GM21390 (cell line): ENCODE results near the gene SDK2.

Experiments used
- ATAC-seq: cut with Tn5 transposase; IDR thresholded peaks from one replicate; pipeline ENCODE4 v1.9.1; 2021; ENCODE audit not compliant: unreplicated experiment

Gene SDK2

GRCh38 chr17:73634629-73635028 is 9.6 kb downstream of the SDK2 start:
- ATAC-seq, result no peak

- ATAC-seq, result no peak
Measured at GRCh38 chr17:73633736-73634135, 10.5 kb downstream of the SDK2 start.

- no peak for ATAC-seq
Measured at GRCh38 chr17:73632513-73632912, 11.7 kb downstream of the SDK2 start.

GRCh38 chr17:73630965-73631595 is 13.2 kb downstream of the SDK2 start:
- ATAC-seq, result no peak

- no peak for ATAC-seq
Measured at GRCh38 chr17:73630531-73630930, 13.7 kb downstream of the SDK2 start.

- no peak for ATAC-seq
Measured at GRCh38 chr17:73628642-73629552, 15.3 kb downstream of the SDK2 start.

GRCh38 chr17:73625991-73626673 is 18.1 kb downstream of the SDK2 start:
- ATAC-seq, result no peak

- no peak for ATAC-seq
Measured at GRCh38 chr17:73625006-73625405, 19.2 kb downstream of the SDK2 start.

- ATAC-seq, result no peak
Measured at GRCh38 chr17:73624496-73624988, 19.7 kb downstream of the SDK2 start.

GRCh38 chr17:73623818-73624217 is 20.4 kb downstream of the SDK2 start:
- no peak for ATAC-seq

- ATAC-seq, result no peak
Measured at GRCh38 chr17:73623247-73623646, 21.0 kb downstream of the SDK2 start.

- ATAC-seq, result no peak
Measured at GRCh38 chr17:73622381-73622780, 21.9 kb downstream of the SDK2 start.

GRCh38 chr17:73621685-73622084 is 22.6 kb downstream of the SDK2 start:
- no peak for ATAC-seq

GRCh38 chr17:73620414-73620813 is 23.8 kb downstream of the SDK2 start:
- no peak for ATAC-seq

GRCh38 chr17:73617501-73617900 is 26.7 kb downstream of the SDK2 start:
- ATAC-seq, result no peak

GRCh38 chr17:73616873-73617404 is 27.3 kb downstream of the SDK2 start:
- no peak for ATAC-seq

- no peak for ATAC-seq
Measured at GRCh38 chr17:73616120-73616872, 27.9 kb downstream of the SDK2 start.

GRCh38 chr17:73614256-73614655 is 30.0 kb downstream of the SDK2 start:
- no peak for ATAC-seq

GRCh38 chr17:73613271-73614233 is 30.7 kb downstream of the SDK2 start:
- no peak for ATAC-seq
